ENCODE results near the gene RERG.

Gene RERG

DNA sequence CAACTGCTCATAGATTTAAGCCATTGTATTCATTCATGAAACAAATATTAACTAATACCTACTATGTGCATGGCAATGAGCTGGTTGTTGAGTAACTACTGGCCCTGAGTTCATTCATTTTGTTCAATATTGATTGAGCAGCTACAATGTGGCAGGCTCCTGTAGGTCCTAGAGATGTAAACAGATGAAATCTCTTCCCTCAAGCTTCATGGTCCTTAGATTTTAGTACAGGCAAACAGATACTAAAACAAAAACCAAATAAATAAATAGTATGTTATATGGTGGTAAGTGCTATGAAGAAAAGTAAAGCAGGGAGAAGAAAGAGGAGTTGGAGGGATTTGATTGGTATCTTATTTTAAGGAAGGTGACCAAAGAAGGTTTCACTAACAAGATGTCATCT, 77.8 kb downstream of the RERG start:
- H3K4me1 ChIP-seq (ENCODE audit: insufficient read depth, low read length) = no peaks in the 10 kb centered on the region
- no peaks in the 10 kb centered on the region for H3K9me3 ChIP-seq (ENCODE audit: low read length)
- H2AFZ ChIP-seq (ENCODE audit: low read depth, low read length) = no peak overlapping the region
- no peaks in the 10 kb centered on the region for H3K27me3 ChIP-seq (ENCODE audit: insufficient read depth, low read length)
- no peak overlapping the region for H3K4me3 ChIP-seq (ENCODE audit: low read length)
- no peaks in the 10 kb centered on the region for H3K36me3 ChIP-seq (ENCODE audit: insufficient read depth, low read length)

DNA sequence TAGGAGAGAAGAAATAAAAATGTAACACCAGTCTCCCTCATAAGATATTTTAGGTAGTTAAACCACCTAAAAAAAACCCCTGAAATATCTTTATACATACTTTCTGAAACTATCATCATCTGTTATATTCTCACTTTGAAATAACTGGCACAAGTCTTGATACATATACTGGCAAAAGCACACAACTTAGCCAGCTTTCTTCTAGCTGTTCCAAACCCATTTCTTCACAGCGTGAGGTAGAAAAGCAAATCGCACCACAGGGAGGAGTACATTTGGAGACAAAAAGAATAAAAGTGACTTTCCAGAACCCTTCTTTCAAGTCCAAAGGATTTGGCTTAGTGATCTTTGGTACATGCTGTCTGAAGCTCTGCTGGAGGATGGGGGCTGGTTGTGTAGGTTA, 78.5 kb downstream of the RERG start:
- Histone ChIP-seq H3K27me3 (ENCODE audit: insufficient read depth, low read length) (no peaks in the 10 kb centered on the region), H3K4me3 (ENCODE audit: low read length) (no peak overlapping the region), H3K9me3 (ENCODE audit: low read length) (no peaks in the 10 kb centered on the region), H3K36me3 (ENCODE audit: insufficient read depth, low read length) (no peaks in the 10 kb centered on the region), H3K4me1 (ENCODE audit: insufficient read depth, low read length) (no peaks in the 10 kb centered on the region), H2AFZ (ENCODE audit: low read depth, low read length) (no peak overlapping the region)

DNA sequence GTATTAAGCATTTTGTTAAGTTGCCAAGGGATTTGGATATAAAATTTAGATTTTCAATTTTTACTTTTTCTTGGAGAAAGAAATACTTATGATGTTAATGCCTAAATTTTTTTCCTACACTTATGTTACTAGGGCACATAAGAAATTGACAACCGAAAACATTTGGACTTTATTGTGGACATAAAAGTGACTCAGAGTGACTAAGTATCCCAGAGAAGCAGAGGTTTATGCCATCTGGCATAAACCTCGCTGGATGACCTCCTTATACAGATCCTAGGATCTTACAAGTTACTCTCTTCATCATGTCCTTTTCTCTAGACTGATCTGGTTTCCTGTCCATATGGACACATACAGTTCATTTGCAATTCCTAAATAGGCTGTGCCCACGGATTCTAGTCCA, 89.8 kb downstream of the RERG start:
- H3K4me1 ChIP-seq (ENCODE audit: insufficient read depth, low read length) = no peaks in the 10 kb centered on the region
- no peaks in the 10 kb centered on the region for H3K27me3 ChIP-seq (ENCODE audit: insufficient read depth, low read length)
- H3K9me3 ChIP-seq (ENCODE audit: low read length) = no peaks in the 10 kb centered on the region
- no peak overlapping the region for H3K4me3 ChIP-seq (ENCODE audit: low read length)
- no peaks in the 10 kb centered on the region for H3K36me3 ChIP-seq (ENCODE audit: insufficient read depth, low read length)
- H2AFZ ChIP-seq (ENCODE audit: low read depth, low read length) = no peak overlapping the region

DNA sequence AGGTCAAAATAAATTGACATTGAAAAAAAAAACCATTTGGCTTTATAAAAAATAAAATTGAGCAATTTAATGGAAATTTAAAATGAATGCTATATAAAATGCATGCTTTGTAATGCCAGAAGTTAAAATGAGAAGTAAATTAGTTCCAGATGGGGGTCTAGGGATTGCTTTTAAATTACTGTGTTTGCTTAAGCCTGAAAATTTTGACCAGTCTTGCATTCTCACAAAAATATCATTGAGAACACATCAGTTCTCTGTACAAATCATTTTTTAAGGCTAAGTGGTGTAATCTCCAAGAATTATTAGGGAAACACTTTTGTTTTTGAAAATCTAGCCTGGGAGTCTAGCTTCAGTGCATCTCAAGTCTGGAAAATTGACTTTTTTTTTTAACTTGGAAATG, 90.7 kb downstream of the RERG start:
- Histone ChIP-seq H3K36me3 (ENCODE audit: insufficient read depth, low read length) (no peaks in the 10 kb centered on the region), H3K4me1 (ENCODE audit: insufficient read depth, low read length) (no peaks in the 10 kb centered on the region), H2AFZ (ENCODE audit: low read depth, low read length) (no peak overlapping the region), H3K4me3 (ENCODE audit: low read length) (no peak overlapping the region), H3K27me3 (ENCODE audit: insufficient read depth, low read length) (no peaks in the 10 kb centered on the region), H3K9me3 (ENCODE audit: low read length) (no peaks in the 10 kb centered on the region)

DNA sequence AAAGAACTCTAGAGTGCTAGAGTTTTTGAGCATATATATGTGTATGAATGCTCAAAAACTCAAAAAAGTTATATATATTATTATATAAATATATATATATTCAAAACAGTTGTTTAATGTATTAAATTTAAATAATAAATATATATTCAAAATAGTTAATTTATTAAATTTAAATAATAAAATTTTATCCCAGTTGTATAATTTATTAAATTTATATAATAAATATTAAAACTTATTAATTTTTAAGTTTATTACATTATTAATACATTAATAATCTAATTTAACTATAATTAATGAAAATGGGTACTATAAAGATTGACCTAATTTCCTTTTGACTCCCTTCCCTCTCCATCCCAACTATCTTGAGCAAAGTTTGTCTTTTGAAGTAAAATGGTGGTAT, 97.8 kb downstream of the RERG start:
- Histone ChIP-seq H3K27me3 (ENCODE audit: insufficient read depth, low read length) (no peaks in the 10 kb centered on the region), H3K36me3 (ENCODE audit: insufficient read depth, low read length) (no peaks in the 10 kb centered on the region), H3K9me3 (ENCODE audit: low read length) (no peaks in the 10 kb centered on the region), H3K4me1 (ENCODE audit: insufficient read depth, low read length) (no peaks in the 10 kb centered on the region), H2AFZ (ENCODE audit: low read depth, low read length) (no peak overlapping the region), H3K4me3 (ENCODE audit: low read length) (no peak overlapping the region)

DNA sequence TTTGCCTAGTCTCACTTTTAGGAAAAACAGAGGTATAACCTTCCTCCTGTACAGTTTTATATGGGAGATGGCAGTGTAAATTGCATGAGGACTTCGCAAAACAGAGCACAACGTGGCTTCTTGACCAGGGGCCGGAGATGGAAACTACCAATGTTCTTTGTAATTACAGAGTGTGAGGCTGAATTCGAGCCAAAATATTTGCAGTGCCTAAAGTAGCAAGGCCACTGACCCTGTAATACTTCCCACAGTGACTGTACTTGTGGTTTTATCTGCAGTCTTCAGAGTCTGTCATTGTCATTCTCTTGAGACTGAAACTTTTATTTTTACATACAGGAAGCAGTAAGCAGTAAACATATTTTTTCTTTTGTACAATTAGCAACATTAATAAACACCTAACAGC, 98.9 kb downstream of the RERG start:
- no peaks in the 10 kb centered on the region for H3K27me3 ChIP-seq (ENCODE audit: insufficient read depth, low read length)
- H3K4me3 ChIP-seq (ENCODE audit: low read length) = no peak overlapping the region
- H2AFZ ChIP-seq (ENCODE audit: low read depth, low read length) = no peak overlapping the region
- H3K36me3 ChIP-seq (ENCODE audit: insufficient read depth, low read length) = no peaks in the 10 kb centered on the region
- no peaks in the 10 kb centered on the region for H3K9me3 ChIP-seq (ENCODE audit: low read length)
- no peaks in the 10 kb centered on the region for H3K4me1 ChIP-seq (ENCODE audit: insufficient read depth, low read length)

DNA sequence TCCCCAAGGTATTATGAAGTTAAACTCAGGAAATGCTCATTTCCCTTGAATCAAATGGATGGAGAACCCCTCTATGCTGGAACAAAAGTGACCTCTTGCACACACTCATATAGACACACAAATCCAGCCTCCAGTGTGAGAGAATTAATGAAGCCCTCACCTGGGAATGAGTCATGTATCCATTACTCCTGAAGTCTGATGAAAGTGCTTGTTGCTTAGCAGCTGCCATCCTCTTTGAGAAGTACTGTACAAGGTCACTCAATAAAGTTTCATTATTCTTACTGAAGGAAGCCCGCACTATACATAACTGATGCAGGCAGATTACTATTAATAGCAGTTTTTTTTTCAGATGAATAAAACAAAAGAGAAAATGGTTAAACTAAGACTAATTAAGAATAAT, 102.3 kb downstream of the RERG start:
- Histone ChIP-seq H3K4me1 (ENCODE audit: insufficient read depth, low read length) (peaks cover 9% of the 10 kb centered on the region), H3K9me3 (ENCODE audit: low read length) (no peaks in the 10 kb centered on the region), H3K27me3 (ENCODE audit: insufficient read depth, low read length) (no peaks in the 10 kb centered on the region), H2AFZ (ENCODE audit: low read depth, low read length) (no peak overlapping the region), H3K36me3 (ENCODE audit: insufficient read depth, low read length) (no peaks in the 10 kb centered on the region), H3K4me3 (ENCODE audit: low read length) (no peak overlapping the region)

DNA sequence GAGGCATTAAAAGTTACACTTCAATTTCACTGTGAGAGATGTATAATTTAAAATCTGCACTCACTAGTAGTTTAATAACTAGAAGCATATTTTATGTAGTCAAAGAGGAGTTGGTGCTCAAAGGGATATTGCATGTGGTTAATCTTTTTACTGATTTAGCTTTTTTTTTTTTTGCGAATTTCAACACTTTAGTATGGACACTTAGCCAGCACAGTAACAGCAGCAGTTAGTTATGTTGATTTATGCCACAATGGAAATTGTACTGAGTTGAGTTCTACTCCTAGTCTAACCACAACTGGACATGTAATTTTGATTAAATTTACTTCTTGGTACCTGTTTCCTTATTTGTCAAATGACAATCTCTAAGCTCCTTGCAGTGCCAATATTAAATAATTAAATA, 104.2 kb downstream of the RERG start:
- Histone ChIP-seq H3K27me3 (ENCODE audit: insufficient read depth, low read length) (no peaks in the 10 kb centered on the region), H3K36me3 (ENCODE audit: insufficient read depth, low read length) (no peaks in the 10 kb centered on the region), H3K4me3 (ENCODE audit: low read length) (no peak overlapping the region), H3K9me3 (ENCODE audit: low read length) (no peaks in the 10 kb centered on the region), H2AFZ (ENCODE audit: low read depth, low read length) (no peak overlapping the region), H3K4me1 (ENCODE audit: insufficient read depth, low read length) (peaks cover 9% of the 10 kb centered on the region)

DNA sequence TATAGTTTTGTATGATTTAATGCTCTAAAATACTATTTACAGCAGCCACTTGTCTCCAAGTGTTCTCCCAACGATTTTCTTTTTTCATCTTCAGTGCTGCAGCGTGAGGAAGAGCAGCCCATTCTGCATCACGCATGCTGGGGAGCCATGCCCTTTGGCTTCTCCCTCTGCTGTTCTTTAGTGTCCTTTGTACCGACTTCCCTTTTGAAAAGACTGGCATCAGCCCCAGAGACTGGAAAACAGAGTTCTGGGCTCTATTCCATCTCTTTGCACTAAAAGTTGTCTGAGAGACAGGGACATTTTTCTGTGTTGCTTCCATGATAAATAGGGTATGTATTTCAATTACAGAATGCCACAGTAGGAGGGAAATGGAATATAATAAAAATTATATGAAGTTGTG, 105.1 kb downstream of the RERG start:
- Histone ChIP-seq H3K27me3 (ENCODE audit: insufficient read depth, low read length) (no peaks in the 10 kb centered on the region), H3K4me3 (ENCODE audit: low read length) (no peak overlapping the region), H2AFZ (ENCODE audit: low read depth, low read length) (no peak overlapping the region), H3K36me3 (ENCODE audit: insufficient read depth, low read length) (no peaks in the 10 kb centered on the region), H3K9me3 (ENCODE audit: low read length) (no peaks in the 10 kb centered on the region), H3K4me1 (ENCODE audit: insufficient read depth, low read length) (peaks cover 9% of the 10 kb centered on the region)

DNA sequence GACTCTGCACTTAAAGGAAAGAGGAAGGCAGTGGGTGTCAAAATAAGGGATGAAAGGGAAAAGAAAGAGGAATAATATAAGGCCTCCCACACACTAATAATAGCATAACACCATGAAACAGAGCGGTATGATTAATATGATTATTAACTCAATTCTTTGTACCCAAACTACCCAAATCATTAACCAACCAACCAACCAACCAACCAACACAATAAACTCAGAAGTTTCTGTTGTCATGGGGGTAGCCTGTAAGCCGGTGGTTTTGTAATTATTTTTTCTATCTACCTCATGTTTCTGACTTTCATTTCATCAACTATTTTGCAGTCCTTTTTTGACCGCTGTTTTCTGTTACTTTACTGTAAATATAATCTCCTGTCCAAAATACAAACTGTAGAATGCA, 105.8 kb downstream of the RERG start:
- Histone ChIP-seq H3K4me1 (ENCODE audit: insufficient read depth, low read length) (peaks cover 9% of the 10 kb centered on the region), H3K27me3 (ENCODE audit: insufficient read depth, low read length) (no peaks in the 10 kb centered on the region), H2AFZ (ENCODE audit: low read depth, low read length) (no peak overlapping the region), H3K4me3 (ENCODE audit: low read length) (no peak overlapping the region), H3K9me3 (ENCODE audit: low read length) (no peaks in the 10 kb centered on the region), H3K36me3 (ENCODE audit: insufficient read depth, low read length) (no peaks in the 10 kb centered on the region)

DNA sequence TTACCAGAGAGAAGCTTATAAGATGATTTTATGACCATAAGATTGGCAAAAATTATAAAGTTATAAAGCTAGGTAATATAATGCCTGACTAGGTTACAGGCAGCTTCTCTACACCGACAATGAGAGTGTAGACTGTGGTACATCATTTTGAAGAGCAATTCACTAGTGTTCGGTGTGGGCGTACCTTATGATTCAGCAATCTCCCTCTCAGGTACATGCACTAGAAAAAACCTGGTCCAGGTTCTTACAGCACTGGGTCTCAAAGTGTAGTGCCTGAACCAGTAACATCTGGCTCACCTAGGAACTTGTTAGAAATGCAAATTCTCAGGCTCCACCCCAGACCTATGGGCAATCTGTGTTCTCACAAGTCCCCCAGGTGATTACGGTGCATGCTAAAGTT, 106.7 kb downstream of the RERG start:
- Histone ChIP-seq H3K9me3 (ENCODE audit: low read length) (no peaks in the 10 kb centered on the region), H3K4me3 (ENCODE audit: low read length) (no peak overlapping the region), H3K36me3 (ENCODE audit: insufficient read depth, low read length) (no peaks in the 10 kb centered on the region), H3K4me1 (ENCODE audit: insufficient read depth, low read length) (peaks cover 9% of the 10 kb centered on the region), H2AFZ (ENCODE audit: low read depth, low read length) (no peak overlapping the region), H3K27me3 (ENCODE audit: insufficient read depth, low read length) (no peaks in the 10 kb centered on the region)

DNA sequence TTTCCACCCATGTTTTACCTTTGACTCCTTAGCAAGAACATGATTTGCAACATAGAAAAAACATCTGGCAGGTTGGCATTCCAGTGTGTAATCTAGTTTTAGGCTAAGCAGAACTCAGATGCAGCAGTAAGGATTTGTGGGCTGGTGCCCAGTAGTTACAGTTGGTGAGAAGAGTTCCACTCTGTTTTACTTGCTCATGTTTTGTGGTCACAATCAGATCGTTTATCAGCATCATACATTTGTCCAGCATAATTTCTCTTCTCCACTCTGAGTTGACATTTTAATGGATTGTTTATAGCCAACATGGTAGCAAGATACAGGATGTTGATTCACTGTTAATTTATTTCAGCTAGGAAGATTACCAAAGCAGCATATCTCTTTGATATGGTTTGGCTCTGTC, 128.4 kb downstream of the RERG start:
- H2AFZ ChIP-seq (ENCODE audit: low read depth, low read length) = no peak overlapping the region
- no peaks in the 10 kb centered on the region for H3K4me1 ChIP-seq (ENCODE audit: insufficient read depth, low read length)
- no peaks in the 10 kb centered on the region for H3K27me3 ChIP-seq (ENCODE audit: insufficient read depth, low read length)
- H3K9me3 ChIP-seq (ENCODE audit: low read length) = no peaks in the 10 kb centered on the region
- H3K36me3 ChIP-seq (ENCODE audit: insufficient read depth, low read length) = no peaks in the 10 kb centered on the region
- no peak overlapping the region for H3K4me3 ChIP-seq (ENCODE audit: low read length)

DNA sequence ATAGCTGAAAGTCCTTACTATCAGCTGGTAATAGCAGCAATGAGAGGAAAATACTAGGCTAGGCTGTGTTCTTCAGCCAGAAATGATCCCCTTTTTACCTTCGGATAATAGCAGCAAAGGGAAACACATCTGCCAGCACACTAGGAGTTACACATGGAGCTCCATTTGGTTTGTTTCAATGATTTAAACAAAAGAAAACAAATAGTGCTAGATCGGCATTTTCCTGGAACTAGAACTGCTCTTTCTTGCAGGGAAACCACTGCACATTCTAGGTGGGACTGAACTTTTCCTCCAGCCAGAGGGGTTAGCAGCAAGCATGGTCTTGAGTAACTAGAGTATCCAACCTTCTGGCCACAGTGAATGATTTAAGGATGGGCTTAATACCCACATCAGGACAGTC, 130.8 kb downstream of the RERG start:
- Histone ChIP-seq H3K4me3 (ENCODE audit: low read length) (no peak overlapping the region), H3K4me1 (ENCODE audit: insufficient read depth, low read length) (no peaks in the 10 kb centered on the region), H3K36me3 (ENCODE audit: insufficient read depth, low read length) (no peaks in the 10 kb centered on the region), H2AFZ (ENCODE audit: low read depth, low read length) (no peak overlapping the region), H3K27me3 (ENCODE audit: insufficient read depth, low read length) (no peaks in the 10 kb centered on the region), H3K9me3 (ENCODE audit: low read length) (no peaks in the 10 kb centered on the region)

DNA sequence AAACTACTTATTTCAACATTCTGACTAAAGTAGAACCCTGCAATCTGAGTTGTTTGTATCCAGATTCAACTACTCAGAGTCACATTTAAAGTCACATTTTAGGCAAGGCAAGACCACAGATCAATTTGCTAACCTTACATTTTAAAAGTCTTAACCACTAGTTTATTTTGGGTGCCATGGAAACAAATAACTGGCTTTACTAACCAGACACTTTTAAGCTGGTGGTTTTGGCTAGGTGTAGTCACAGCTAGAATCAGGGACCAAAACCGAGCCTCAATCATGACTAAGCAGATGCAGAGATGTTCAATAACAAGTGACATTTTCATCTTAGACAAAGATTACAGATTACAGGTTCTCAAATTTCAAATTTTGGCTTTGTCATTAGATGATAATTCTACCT, 133.1 kb downstream of the RERG start:
- H3K36me3 ChIP-seq (ENCODE audit: insufficient read depth, low read length) = no peaks in the 10 kb centered on the region
- no peak overlapping the region for H2AFZ ChIP-seq (ENCODE audit: low read depth, low read length)
- H3K4me3 ChIP-seq (ENCODE audit: low read length) = no peak overlapping the region
- H3K27me3 ChIP-seq (ENCODE audit: insufficient read depth, low read length) = no peaks in the 10 kb centered on the region
- H3K9me3 ChIP-seq (ENCODE audit: low read length) = no peaks in the 10 kb centered on the region
- no peaks in the 10 kb centered on the region for H3K4me1 ChIP-seq (ENCODE audit: insufficient read depth, low read length)
